GM12878 (cell line): ENCODE measurements around the gene SPATA46.

Experiments
- CHD1 ChIP-seq: IDR thresholded peaks from 2 replicates; pipeline ENCODE4 v1.6.1; 2012; ENCODE audit warnings: low read depth, low read length, improper control_type of control experiment
- CHD2 ChIP-seq: IDR thresholded peaks from 2 replicates; pipeline ENCODE4 v1.6.1; 2011; ENCODE audit warnings: low read depth, low read length, improper control_type of control experiment, borderline replicate concordance
- CHD4 ChIP-seq: fragments of 200-600 bp; sonication (generic); IDR thresholded peaks from 2 replicates; pipeline ENCODE4 v1.6.1; 2016; ENCODE audit warnings: mild to moderate bottlenecking
- FOS ChIP-seq: IDR thresholded peaks from 3 replicates; pipeline ENCODE4 v1.6.1; 2011; ENCODE audit warnings: borderline replicate concordance; ENCODE audit not compliant: insufficient read length; ENCODE audit errors: extremely low read depth
- MXI1 ChIP-seq: fragments of 150-350 bp; IDR thresholded peaks from 2 replicates; pipeline ENCODE4 v1.6.1; 2011; ENCODE audit warnings: low read depth, mild to moderate bottlenecking, inconsistent platforms, low read length, improper control_type of control experiment
- MYC ChIP-seq: IDR thresholded peaks from 2 replicates; pipeline ENCODE4 v1.6.1; 2011; ENCODE audit warnings: mild to moderate bottlenecking, low read length, moderate library complexity, inconsistent platforms; ENCODE audit not compliant: insufficient read depth, insufficient replicate concordance, insufficient read length, severe bottlenecking
- NFYA ChIP-seq: IDR thresholded peaks from 2 replicates; pipeline ENCODE4 v1.6.1; 2011; ENCODE audit warnings: low read depth, mild to moderate bottlenecking, low read length, improper control_type of control experiment, borderline replicate concordance
- PBX3 ChIP-seq: IDR thresholded peaks from 2 replicates; pipeline ENCODE4 v1.6.1; 2011; ENCODE audit warnings: mild to moderate bottlenecking, low read depth, low read length, moderate library complexity; ENCODE audit not compliant: insufficient replicate concordance
- POU2F2 ChIP-seq: IDR thresholded peaks from 3 replicates; pipeline ENCODE4 v1.6.1; 2011; ENCODE audit warnings: low read depth, mild to moderate bottlenecking, low read length, borderline replicate concordance
- SRF ChIP-seq, 2 experiments: IDR thresholded peaks; 2 replicates each; pipeline ENCODE4 v1.6.1; 2011; ENCODE audit warnings: low read depth in 2 of 2, low read length in 2 of 2, mild to moderate bottlenecking in 1 of 2, moderate library complexity in 1 of 2
- TCF7 ChIP-seq: IDR thresholded peaks from 2 replicates; pipeline ENCODE4 v1.6.1; 2014; ENCODE audit warnings: antibody characterized with exemption, borderline replicate concordance
- YY1 ChIP-seq: IDR thresholded peaks from 2 replicates; pipeline ENCODE4 v1.6.1; 2011; ENCODE audit warnings: low read depth, mild to moderate bottlenecking, low read length
- ZNF24 ChIP-seq: fragments of 450-650 bp; IDR thresholded peaks from 2 replicates; pipeline ENCODE4 v1.6.1; 2017; ENCODE audit warnings: antibody characterized with exemption, mild to moderate bottlenecking
- TF ChIP-seq, protein P1 (sequence below), 3 experiments: IDR thresholded peaks in 2 of 3; conservative IDR thresholded peaks in 1 of 3; 2 replicates each; pipeline ENCODE4 v1.5.1; 2011; ENCODE audit warnings: low read depth in 3 of 3, low read length in 3 of 3, mild to moderate bottlenecking in 3 of 3, control low read depth in 2 of 3, moderate library complexity in 2 of 3, inconsistent platforms in 1 of 3, mixed read lengths in 1 of 3; ENCODE audit not compliant: control insufficient read depth in 2 of 3, insufficient read depth in 1 of 3; ENCODE audit errors: extremely low read depth in 1 of 3

GRCh38 chr1:162388083-162388594 is 11.5 kb upstream of the SPATA46 start:
- TF ChIP-seq, protein P1, sequence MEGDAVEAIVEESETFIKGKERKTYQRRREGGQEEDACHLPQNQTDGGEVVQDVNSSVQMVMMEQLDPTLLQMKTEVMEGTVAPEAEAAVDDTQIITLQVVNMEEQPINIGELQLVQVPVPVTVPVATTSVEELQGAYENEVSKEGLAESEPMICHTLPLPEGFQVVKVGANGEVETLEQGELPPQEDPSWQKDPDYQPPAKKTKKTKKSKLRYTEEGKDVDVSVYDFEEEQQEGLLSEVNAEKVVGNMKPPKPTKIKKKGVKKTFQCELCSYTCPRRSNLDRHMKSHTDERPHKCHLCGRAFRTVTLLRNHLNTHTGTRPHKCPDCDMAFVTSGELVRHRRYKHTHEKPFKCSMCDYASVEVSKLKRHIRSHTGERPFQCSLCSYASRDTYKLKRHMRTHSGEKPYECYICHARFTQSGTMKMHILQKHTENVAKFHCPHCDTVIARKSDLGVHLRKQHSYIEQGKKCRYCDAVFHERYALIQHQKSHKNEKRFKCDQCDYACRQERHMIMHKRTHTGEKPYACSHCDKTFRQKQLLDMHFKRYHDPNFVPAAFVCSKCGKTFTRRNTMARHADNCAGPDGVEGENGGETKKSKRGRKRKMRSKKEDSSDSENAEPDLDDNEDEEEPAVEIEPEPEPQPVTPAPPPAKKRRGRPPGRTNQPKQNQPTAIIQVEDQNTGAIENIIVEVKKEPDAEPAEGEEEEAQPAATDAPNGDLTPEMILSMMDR (IDR thresholded peaks at IDR 0.05 in 2 of 3, conservative IDR thresholded peaks at IDR 0.05 in 1 of 3; ENCODE audit: control insufficient read depth in 2 of 3, extremely low read depth in 1 of 3, insufficient read depth in 1 of 3, low read depth in 3 of 3, low read length in 3 of 3), result no peak
- TF ChIP-seq YY1 (no peak), FOS (no peak), CHD2 (no peak), TCF7 (no peak), CHD4 (no peak), CHD1 (no peak), PBX3 (no peak), MYC (no peak), POU2F2 (no peak), ZNF24 (no peak), NFYA (no peak), SRF (IDR thresholded peaks at IDR 0.05; ENCODE audit: low read depth in 2 of 2, low read length in 2 of 2) (no peak), MXI1 (no peak)
